ENCODE measurements around the gene TMEM209. TPM values are rescaled to one million over a fixed set of nuclear protein-coding genes. Genes with fewer than 3 reads are reported as not detected.

Gene TMEM209
- total and polyA plus RNA-seq, 7 donors: 5.2 to 11.3 (median 9.0) TPM

- Histone ChIP-seq H3K27me3 (ENCODE audit: insufficient read depth in 3 of 3, low read length in 2 of 3) (no peaks in the 10 kb centered on the region), H3K36me3 (ENCODE audit: insufficient read depth in 1 of 2, low read depth in 1 of 2) (peaks cover 0 to 53% of the 10 kb centered on the region in 2 donors), H3K27ac (no peak overlapping the region), H3K9me3 (no peaks in the 10 kb centered on the region), H3K4me1 (no peaks in the 10 kb centered on the region), H3K4me3 (no peak overlapping the region)
- no peak for DNase-seq
- intact Hi-C loops (cut with DNase I): no loop called here
- TF ChIP-seq CTCF (IDR thresholded peaks at IDR 0.05): no peak
- 97 to 98% (median 98%) methylated on average over 4 of the region's 4 CpGs for WGBS, 3 donors
- no peak for ATAC-seq
Measured at GRCh38 chr7:130137207-130137606, 68.0 kb downstream of the TMEM209 start.

DNA sequence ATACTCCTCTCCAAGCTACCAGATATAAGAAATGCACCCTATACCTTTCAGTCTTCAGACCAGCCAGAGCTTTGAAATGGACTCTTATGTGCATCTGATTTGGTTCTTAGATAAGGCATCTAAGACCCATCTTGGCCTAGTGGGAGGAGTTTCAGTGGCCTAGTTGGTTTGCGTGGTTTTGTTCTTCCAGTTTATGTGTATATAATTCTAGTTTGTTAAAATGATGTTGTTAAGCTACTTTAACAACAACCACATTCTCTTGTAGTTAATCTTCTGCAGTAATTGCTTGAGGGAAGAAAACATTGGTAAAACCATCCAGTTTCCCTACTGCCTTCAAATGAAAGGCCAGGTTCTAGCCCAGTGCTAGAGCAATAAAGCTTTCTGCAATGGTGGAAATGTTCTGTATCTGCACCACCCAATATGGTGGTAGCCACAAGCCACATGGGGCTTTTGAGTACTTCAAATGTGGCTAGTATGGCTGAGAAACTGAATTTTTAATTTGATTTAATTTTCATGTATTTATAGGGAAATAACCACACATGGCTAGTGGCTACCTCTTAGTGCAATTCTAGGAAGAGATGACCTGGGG lies 68.5 kb downstream of the TMEM209 start:
- no peak for TF ChIP-seq CTCF (IDR thresholded peaks at IDR 0.05)
- DNase-seq (no peak), ATAC-seq (no peak)
- peaks cover 0 to 58% of the 10 kb centered on the region in 2 donors for H3K36me3 ChIP-seq (ENCODE audit: insufficient read depth in 1 of 2, low read depth in 1 of 2)
- H3K9me3 ChIP-seq: no peaks in the 10 kb centered on the region
- no peak overlapping the region for H3K4me3 ChIP-seq
- no peak overlapping the region for H3K27ac ChIP-seq
- H3K27me3 ChIP-seq (ENCODE audit: insufficient read depth in 3 of 3, low read length in 2 of 3): no peaks in the 10 kb centered on the region
- 93 to 100% (median 99%) methylated on average over 1 of the region's 1 CpG for WGBS, 3 donors
- intact Hi-C loops (cut with DNase I): no loop called here
- H3K4me1 ChIP-seq: no peaks in the 10 kb centered on the region

GRCh38 chr7:130135208-130136205 lies 69.7 kb downstream of the TMEM209 start:
- no peak for DNase-seq
- no peak for TF ChIP-seq CTCF (IDR thresholded peaks at IDR 0.05)
- ATAC-seq: no peak
- Histone ChIP-seq H3K36me3 (ENCODE audit: insufficient read depth in 1 of 2, low read depth in 1 of 2) (peaks cover 0 to 69% of the 10 kb centered on the region in 2 donors), H3K9me3 (no peaks in the 10 kb centered on the region), H3K4me3 (no peak overlapping the region), H3K27me3 (ENCODE audit: insufficient read depth in 3 of 3, low read length in 2 of 3) (no peaks in the 10 kb centered on the region), H3K4me1 (no peaks in the 10 kb centered on the region), H3K27ac (no peak overlapping the region)
- intact Hi-C loops (cut with DNase I): no loop called here
- WGBS, 3 donors: 94 to 95% (median 95%) methylated on average over 10 of the region's 10 CpGs

DNA sequence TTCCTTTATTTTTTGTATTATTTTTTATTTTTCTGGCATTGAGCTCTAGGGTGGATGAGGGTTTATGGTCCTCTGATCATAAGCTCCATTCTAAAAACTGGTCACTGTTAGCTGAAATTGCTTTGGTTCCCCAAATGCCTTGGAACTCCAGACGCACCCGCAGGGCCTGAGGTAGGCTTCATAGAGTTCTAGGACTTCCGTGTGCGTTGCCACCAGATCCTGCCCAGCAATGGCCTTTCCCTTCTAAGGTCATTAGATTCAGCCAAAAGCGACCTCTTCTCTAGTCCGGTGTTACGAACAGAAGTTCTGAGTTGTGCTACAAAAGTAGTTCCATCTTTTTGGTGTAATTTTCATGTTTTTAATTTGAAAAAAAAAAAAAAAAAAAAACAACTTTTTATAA lies 70.5 kb downstream of the TMEM209 start:
- no peak overlapping the region for H3K27ac ChIP-seq
- no peak for TF ChIP-seq CTCF (IDR thresholded peaks at IDR 0.05)
- ATAC-seq (no peak), DNase-seq (no peak)
- WGBS, 3 donors: 94 to 97% (median 97%) methylated on average over 7 of the region's 7 CpGs
- intact Hi-C loops (cut with DNase I): no loop called here
- H3K4me3 ChIP-seq: no peak overlapping the region
- H3K4me1 ChIP-seq: no peaks in the 10 kb centered on the region
- peaks cover 0 to 77% of the 10 kb centered on the region in 2 donors for H3K36me3 ChIP-seq (ENCODE audit: insufficient read depth in 1 of 2, low read depth in 1 of 2)
- H3K27me3 ChIP-seq (ENCODE audit: insufficient read depth in 3 of 3, low read length in 2 of 3): no peaks in the 10 kb centered on the region
- no peaks in the 10 kb centered on the region for H3K9me3 ChIP-seq

All from psoas muscle (tissue), 8 donors.